ENCODE data around the gene SMG5.

The SMG5 gene

DNA sequence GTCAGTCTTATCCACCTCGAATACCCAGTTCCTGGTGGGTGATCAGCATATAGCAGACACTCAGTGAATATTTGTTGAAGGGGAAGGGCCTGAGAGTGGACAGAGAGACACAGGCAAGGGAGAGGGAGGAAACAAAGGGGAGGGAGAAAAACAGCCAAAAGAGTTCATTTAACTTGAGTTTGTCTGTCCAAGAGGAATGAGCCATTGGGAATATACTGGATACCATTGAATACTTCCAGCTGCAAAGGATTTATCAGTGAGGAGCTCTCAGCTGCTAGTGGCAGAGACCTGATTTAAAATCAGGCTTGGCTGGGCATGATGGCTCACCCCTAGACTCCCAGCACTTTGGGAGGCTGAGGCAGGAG is 52.2 kb downstream of the SMG5 start:
- H3K79me2 ChIP-seq (ENCODE audit: insufficient read depth, low read length), result no peaks in the 10 kb centered on the region
- no peak for TF ChIP-seq EZH2phosphoT487 (conservative IDR thresholded peaks at IDR 0.05; ENCODE audit: low read length)
- TF ChIP-seq, protein P1, sequence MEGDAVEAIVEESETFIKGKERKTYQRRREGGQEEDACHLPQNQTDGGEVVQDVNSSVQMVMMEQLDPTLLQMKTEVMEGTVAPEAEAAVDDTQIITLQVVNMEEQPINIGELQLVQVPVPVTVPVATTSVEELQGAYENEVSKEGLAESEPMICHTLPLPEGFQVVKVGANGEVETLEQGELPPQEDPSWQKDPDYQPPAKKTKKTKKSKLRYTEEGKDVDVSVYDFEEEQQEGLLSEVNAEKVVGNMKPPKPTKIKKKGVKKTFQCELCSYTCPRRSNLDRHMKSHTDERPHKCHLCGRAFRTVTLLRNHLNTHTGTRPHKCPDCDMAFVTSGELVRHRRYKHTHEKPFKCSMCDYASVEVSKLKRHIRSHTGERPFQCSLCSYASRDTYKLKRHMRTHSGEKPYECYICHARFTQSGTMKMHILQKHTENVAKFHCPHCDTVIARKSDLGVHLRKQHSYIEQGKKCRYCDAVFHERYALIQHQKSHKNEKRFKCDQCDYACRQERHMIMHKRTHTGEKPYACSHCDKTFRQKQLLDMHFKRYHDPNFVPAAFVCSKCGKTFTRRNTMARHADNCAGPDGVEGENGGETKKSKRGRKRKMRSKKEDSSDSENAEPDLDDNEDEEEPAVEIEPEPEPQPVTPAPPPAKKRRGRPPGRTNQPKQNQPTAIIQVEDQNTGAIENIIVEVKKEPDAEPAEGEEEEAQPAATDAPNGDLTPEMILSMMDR (IDR thresholded peaks at IDR 0.05; ENCODE audit: insufficient read depth, low read length, poor library complexity, severe bottlenecking), result no peak
- no peaks in the 10 kb centered on the region; the same call in 1 of the 2 replicates for H3F3A ChIP-seq (ENCODE audit: insufficient read depth)
- H3K9ac ChIP-seq (ENCODE audit: low read length), result no peak overlapping the region
- H3K36me3 ChIP-seq (ENCODE audit: low read length), result no peaks in the 10 kb centered on the region
- no peaks in the 10 kb centered on the region for H3K9me2 ChIP-seq (replicated peaks; ENCODE audit: insufficient read depth, low read length)
- no peak overlapping the region for H2AFZ ChIP-seq (ENCODE audit: low read depth, low read length, severe bottlenecking)
- no peak overlapping the region for H3K4me2 ChIP-seq (ENCODE audit: low read depth, low read length, poor library complexity, severe bottlenecking)
- H3K9me3 ChIP-seq (ENCODE audit: insufficient read depth, low read length), result no peaks in the 10 kb centered on the region
- H3K27me3 ChIP-seq (ENCODE audit: low read length), result no peaks in the 10 kb centered on the region
- no peak overlapping the region for H3K4me3 ChIP-seq (ENCODE audit: insufficient read depth, low read length, poor library complexity, severe bottlenecking)
- no peak overlapping the region for H3K27ac ChIP-seq (ENCODE audit: low read depth, low read length)
- no peaks in the 10 kb centered on the region for H4K20me1 ChIP-seq (ENCODE audit: low read depth, low read length)

DNA sequence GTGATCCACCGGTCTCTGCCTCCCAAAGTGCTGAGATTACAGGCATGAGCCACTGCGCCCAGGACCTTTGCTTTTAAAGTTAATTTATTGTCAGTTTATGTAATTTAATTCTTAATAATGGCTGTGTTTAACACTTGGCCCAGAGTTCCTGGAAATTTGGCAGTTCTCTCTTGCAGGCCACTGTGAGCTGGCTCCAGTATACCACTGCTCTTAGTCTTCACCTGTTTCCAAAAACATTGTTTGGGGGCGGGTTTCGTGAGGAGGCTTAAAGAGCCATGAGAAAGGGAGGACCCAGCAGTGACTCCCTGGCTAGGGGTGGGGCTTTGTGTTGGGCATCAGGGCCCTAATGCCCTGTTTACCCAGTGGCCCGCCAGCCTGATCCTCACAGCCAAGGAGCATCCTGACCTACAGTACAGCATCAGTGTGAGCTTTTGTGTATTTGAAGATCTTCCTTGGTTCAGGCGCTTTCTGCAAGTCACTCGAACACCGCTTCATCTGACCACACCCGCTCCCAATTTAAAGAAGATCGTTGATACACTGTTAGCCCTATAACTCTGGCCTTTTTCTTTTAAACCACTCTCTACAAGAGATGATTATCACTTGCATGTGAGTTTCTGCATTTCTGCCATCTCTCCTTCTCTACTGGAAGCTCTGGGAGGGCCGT is 52.7 kb downstream of the SMG5 start:
- Histone ChIP-seq H3K79me2 (ENCODE audit: insufficient read depth, low read length) (no peaks in the 10 kb centered on the region), H3K36me3 (ENCODE audit: low read length) (no peaks in the 10 kb centered on the region), H3F3A (ENCODE audit: insufficient read depth) (no peaks in the 10 kb centered on the region; the same call in 1 of the 2 replicates), H2AFZ (ENCODE audit: low read depth, low read length, severe bottlenecking) (no peak overlapping the region), H3K9me3 (ENCODE audit: insufficient read depth, low read length) (no peaks in the 10 kb centered on the region), H3K9ac (ENCODE audit: low read length) (no peak overlapping the region), H3K4me3 (ENCODE audit: insufficient read depth, low read length, poor library complexity, severe bottlenecking) (no peak overlapping the region), H3K27me3 (ENCODE audit: low read length) (no peaks in the 10 kb centered on the region), H3K9me2 (replicated peaks; ENCODE audit: insufficient read depth, low read length) (no peaks in the 10 kb centered on the region), H3K27ac (ENCODE audit: low read depth, low read length) (no peak overlapping the region), H4K20me1 (ENCODE audit: low read depth, low read length) (no peaks in the 10 kb centered on the region), H3K4me2 (ENCODE audit: low read depth, low read length, poor library complexity, severe bottlenecking) (no peak overlapping the region)
- TF ChIP-seq, protein P1 (IDR thresholded peaks at IDR 0.05; ENCODE audit: insufficient read depth, low read length, poor library complexity, severe bottlenecking), result no peak
- TF ChIP-seq EZH2phosphoT487 (conservative IDR thresholded peaks at IDR 0.05; ENCODE audit: low read length), result no peak

DNA sequence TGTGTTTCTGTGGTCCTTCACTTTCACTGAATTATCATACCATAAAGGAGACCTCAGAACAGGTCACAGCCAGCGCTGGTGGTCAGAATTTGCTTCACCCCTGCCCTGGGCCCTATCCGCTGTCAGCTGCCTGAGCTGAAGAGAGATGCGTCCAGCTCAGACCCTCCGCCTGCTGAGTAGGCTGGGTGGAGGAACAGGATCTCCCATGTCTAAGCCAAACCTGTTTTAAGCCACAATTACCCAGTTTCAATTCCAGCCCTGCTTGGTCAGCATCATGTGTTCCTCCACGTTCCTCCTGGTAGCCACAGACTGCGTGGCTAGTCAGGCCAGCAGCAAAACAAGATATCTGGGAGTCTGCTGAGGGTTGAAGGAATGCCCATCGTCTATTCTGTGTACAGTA is 54.1 kb downstream of the SMG5 start:
- H3K4me2 ChIP-seq (ENCODE audit: low read depth, low read length, poor library complexity, severe bottlenecking), result no peak overlapping the region
- 0 out of 2 replicates have a peak, but pooled peaks cover 2% of the 10 kb centered on the region for H3K36me3 ChIP-seq (ENCODE audit: low read length)
- H3K9me3 ChIP-seq (ENCODE audit: insufficient read depth, low read length), result no peaks in the 10 kb centered on the region
- H3K27me3 ChIP-seq (ENCODE audit: low read length), result no peaks in the 10 kb centered on the region
- no peak for TF ChIP-seq EZH2phosphoT487 (conservative IDR thresholded peaks at IDR 0.05; ENCODE audit: low read length)
- TF ChIP-seq, protein P1 (IDR thresholded peaks at IDR 0.05; ENCODE audit: insufficient read depth, low read length, poor library complexity, severe bottlenecking), result no peak
- no peak overlapping the region for H2AFZ ChIP-seq (ENCODE audit: low read depth, low read length, severe bottlenecking)
- no peaks in the 10 kb centered on the region for H3K79me2 ChIP-seq (ENCODE audit: insufficient read depth, low read length)
- H3K27ac ChIP-seq (ENCODE audit: low read depth, low read length), result no peak overlapping the region
- H4K20me1 ChIP-seq (ENCODE audit: low read depth, low read length), result no peaks in the 10 kb centered on the region
- H3K9me2 ChIP-seq (replicated peaks; ENCODE audit: insufficient read depth, low read length), result no peaks in the 10 kb centered on the region
- no peak overlapping the region for H3K4me3 ChIP-seq (ENCODE audit: insufficient read depth, low read length, poor library complexity, severe bottlenecking)
- H3F3A ChIP-seq (ENCODE audit: insufficient read depth), result peaks cover 4% of the 10 kb centered on the region; the same call in 1 of the 2 replicates
- no peak overlapping the region for H3K9ac ChIP-seq (ENCODE audit: low read length)

All from SU-DHL-6 (cell line).